Stimulated activated CD4-positive, alpha-beta T cell treated with anti-CD3 and anti-CD28 coated beads, Interleukin-4, amount 100 ng/mL, for 4 hours (primary cell): ENCODE results near the gene SPAG9.
"Not testable (repeated sequence)": the region's sequence is repeated elsewhere in the genome, so short reads cannot be mapped to it uniquely, and the experiment has no call there.

Experiments
- DNase-seq, 2 experiments: peaks; one replicate each; pipeline ENCODE4 v3.0.0-alpha.2; 2020

The SPAG9 gene

DNA sequence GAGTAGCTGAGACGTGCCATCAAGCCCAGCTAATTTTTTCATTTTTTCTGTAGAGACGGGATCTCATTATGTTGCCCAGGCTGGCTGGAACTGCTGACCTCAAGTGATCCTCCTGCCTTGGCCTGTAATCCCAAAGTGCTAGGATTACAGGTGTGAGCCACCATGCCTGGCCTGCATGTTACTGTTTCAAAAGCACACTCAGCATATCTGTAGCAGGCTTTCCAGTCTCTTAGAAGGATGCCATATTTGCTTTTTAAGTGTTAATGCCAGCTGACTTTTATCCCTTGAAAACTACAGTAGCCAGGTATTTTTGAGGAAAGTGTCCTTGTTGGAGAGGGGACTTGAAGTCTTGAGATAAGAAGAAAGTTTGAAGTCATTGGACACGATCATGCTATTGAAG lies 15.3 kb upstream of the SPAG9 start:
- DNase-seq, result no peak

DNA sequence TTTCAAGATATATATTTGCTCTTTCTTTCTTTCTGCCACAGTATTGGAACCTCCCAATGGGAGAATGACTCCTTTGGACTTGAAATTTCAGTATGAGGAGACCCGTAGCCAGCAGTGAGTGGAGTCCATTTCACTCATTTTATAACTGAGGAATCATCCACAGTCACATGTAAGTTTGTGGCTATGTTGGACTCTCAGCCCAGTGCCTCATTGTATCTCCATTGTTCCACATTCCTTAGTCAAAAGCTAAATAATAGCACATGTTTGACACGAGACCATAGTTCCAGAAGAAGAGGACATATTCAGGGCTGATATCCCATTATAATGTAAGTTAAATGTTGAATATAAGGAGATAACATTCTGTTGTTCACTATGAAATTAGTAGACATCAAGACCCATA lies 12.7 kb upstream of the SPAG9 start:
- no peak for DNase-seq

DNA sequence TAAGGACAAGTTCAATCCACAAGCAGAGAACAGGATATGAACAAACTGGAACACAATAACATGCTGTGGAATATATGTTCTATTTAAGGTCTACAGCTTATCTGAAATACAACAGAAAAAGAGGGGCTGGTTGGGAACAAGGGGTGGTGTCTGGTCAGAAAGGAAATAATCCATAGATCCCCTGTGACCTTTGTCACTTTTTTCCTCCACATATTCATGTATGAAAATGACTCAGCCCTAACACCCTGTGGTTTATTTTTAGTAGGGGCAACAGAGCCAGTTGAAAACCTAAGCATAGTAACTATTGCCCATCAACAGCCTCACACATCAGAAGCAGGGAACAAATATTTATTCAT lies 12.3 kb upstream of the SPAG9 start:
- DNase-seq, result no peak

DNA sequence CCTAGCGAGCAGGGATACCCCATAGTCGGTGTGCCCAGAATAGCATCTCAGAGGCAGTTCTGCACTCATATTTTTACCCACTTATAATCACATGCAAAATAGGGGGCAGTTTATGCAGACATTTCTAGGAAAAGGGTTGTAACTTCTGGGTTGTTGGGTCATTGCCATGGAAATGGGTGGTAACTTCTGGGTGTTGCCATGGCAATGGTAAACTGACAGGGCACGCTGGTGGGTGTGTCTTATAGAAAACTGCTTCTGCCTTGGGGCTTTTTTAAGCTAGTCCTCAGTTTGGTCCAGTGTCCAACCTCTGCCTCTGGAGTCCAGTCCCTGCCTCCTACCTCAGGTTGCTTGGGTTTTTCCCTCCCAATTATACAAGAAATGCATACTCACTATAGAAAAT lies 7.4 kb upstream of the SPAG9 start:
- DNase-seq, result no peak

DNA sequence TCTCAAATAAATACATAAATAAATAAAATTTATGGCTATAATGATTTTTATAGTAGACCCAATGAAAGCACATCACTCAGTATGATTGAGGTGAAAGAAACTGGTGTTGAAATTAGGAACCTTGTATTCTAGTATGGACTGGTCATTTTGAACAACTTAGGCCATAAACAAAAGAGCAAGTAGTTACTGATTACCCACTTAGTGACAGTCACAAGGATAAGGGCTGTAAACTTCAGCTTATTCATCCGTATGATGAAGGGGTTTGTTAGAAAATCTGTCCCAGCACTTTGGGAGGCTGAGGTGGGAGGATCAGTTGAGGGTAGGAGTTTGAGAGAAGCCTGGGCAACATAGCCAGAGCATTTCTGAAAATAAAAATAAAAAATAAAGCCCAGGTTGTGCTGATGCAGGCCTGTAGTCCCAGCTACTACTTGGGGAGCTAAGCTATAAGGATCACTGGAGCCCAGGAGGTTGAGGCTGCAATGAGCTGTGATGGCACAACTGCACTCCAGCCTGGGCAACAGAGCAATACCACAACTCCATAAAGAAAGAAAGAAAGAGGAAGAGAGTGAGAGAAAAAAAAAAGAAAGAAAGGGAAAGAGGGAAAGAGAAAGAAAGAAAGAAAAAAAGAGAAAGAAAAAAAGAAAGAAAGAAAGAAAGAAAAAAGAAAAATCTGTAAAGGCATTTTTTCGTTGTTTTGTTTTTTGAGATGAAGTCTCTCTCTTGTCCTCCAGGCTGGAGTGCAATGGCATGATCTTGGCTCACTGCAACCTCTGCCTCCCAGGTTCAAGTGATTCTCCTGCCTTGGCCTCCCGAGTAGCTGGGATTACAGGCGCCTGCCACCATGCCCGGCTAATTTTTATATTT lies 4.2 kb upstream of the SPAG9 start:
- no peak for DNase-seq

DNA sequence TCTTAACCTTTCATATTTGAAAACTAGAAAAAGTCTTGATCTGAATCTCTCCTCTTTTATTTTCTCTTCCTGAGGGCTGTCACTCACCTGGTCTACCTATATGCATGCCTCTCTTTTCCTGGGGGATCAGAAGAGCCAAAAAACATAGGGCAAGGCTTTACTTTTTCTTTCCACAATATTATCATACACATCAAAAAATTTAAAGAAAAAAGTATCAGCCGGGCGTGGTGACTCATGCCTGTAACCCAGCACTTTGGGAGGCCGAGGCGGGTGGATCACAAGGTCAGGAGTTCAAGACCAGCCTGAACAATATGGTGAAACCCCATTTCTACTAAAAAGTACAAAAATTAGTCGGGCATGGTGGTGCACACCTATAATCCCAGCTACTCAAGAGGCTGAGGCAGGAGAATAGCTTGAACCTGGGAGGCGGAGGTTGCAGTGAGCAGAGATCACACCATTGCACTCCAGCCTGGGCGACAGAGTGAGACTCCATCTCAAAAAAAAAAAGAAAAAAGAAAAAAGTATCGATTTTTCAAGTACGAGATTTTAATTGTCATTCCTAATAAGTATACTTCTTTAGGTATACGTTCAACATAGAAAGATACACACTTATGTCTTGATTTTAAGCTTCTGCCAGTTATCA lies 1.9 kb upstream of the SPAG9 start:
- DNase-seq, result peak in 1 of 2 experiments; percentile 10

DNA sequence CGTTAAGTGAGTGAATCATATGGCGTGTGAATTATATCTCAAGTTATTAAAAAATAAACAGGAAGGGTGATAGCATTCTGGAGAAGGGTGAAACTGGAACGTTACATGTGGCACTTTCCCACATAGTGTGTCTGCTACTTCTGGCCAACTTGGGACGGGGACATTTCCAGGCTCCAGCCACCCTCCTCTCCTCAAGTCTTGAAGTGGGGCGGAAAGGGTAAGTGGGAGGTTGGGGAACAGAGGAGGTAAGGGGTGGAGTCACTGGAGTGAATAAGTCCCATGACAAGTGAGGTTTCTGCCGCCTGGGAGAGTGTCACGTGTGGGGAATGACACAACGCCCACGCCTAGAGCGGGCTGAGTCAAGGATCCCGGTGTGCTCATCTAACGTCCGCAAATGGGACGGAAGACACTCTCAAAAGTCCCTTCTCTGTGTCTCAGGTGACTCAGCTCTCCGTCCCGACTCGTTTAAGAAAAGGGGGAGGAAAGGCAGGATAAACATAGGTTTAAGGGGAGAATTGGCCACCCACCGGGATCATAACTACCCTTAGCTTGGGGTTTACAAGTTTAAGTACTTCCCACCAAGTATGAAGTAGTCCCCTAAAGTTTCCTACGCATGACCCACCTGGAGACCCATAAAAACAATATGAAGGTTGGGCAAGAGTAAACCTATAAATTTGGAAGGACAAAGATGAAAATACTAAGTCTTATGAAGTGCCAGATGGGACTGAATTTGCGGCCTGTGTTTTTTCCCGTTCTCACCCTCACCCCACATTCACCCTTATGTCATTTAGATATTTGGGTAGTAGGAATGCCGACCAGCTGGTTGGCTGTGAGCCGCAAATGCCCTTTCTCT lies 1.2 kb upstream of the SPAG9 start:
- peak; percentile 85 to 94 for DNase-seq

DNA sequence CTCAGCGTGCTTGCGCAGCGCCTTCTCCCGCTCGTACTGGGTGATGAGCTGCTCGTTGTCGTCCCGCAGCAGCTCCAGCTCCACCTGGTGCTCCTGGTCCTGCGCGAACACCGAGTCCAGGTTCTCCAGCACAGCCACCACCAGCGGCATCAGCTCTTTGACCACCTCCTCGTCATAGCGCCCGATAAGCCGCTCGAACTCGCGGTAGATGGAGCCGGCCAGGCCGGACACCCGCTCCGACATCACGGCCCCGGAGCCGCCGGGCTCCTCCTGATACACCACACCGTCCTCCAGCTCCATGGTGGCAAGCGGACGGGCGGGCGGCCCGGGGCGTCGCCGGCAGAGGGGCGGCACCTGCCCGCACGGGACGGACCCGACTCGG lies 320 bp downstream of the SPAG9 start:
- DNase-seq, result peak; percentile 41 to 45

DNA sequence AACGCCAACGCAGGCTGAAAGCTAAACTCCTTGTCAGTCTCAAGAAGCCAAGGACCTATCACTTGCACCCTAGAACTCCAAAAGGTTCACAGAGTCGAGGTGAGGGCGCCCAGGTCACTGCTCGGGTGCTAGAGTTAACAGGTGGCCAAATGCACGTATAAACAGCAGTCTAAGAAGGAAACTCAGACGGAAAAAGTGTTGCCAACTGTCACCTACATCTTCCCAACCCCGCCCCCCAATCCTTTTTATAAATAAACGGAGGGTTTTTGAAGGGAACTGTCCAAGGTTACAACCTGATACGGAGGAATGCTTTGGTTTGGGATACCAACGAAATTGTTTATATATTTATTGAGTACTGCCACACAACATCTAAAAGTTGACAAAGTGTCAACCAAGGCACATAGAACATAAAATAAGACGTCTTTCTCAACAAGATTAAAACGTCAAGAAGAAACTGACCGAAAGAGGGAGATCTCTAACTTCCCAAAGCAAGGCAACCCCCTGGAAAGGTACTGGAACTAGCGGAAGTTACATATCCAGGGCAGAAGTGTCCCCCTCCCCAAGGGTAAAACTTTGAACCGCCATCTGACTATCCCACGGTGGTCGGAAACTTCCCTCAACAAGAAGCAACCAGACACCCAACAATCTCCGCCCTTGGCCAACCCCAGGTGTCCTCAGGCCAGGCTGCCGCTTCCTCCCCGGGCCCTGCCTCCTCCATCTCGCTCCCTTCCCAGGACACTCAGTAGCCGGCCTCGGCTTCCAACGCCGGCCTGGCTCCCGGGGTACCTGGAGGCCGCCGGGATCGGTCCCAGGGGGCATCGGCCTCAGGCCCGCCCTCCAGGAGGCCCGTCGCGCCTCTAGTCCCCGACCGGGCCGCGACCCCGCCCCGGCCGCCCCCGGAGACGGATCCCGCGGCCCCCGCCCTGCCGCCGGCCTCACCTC lies 982 bp downstream of the SPAG9 start:
- DNase-seq, result peak; percentile 14 to 15

DNA sequence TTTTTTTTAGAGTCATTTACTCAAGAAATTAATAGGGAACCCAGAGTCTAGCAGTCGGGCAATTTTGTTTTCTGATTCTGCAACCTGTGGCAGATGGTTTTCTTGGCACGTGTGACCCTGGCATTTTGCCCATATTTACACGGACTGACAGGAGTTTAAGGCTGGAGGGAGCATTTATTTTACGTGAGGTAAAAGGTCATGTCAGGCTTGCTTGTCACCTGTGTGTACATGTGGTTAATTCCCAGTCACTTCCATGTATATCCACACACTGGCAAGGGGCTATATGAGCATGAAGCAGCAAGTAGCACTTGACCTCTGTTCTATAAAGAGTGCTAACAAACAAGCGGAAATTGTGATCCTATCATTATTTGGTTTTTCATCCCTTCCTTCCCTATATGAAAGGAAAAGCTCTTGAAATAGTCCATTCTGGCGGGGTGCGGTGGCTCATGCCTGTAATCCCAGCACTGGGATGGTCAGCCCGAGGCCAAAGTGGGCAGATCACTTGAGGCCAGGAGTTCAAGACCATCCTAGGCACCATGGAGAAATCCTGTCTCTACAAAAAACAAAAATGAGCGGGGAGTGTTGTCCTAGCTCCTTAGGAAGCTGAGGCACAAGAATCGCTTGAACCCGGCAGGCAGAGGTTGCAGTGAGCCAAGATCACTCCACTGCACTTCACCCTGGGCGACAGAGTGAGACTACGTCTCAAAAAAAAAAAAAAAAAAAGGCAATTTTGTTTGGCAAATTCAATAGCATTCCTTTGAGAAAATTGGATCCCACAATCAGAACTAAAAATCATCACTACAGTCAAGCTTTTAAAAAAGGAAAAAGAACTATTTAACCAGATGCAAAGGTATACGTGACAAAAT lies 2.1 kb downstream of the SPAG9 start:
- no peak for DNase-seq

DNA sequence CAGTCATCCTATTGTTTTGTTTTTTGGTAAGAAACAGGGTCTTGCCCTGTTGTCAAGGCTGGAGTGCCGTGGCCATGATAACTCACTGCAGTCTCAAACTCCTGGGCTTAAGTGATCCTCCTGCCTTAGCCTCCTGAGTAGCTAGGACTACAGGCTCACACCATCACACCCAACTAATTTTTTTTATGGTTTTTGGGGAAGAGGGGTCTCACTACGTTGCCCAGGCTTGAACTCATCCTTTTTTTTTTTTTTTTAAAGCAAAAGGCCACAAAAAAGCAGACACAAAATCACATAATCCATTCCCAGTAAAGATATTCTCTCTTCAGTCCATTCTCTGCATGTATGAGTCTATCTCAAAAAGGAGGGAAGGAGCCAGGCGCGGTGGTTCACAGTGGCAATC lies 5.5 kb downstream of the SPAG9 start:
- no peak for DNase-seq

DNA sequence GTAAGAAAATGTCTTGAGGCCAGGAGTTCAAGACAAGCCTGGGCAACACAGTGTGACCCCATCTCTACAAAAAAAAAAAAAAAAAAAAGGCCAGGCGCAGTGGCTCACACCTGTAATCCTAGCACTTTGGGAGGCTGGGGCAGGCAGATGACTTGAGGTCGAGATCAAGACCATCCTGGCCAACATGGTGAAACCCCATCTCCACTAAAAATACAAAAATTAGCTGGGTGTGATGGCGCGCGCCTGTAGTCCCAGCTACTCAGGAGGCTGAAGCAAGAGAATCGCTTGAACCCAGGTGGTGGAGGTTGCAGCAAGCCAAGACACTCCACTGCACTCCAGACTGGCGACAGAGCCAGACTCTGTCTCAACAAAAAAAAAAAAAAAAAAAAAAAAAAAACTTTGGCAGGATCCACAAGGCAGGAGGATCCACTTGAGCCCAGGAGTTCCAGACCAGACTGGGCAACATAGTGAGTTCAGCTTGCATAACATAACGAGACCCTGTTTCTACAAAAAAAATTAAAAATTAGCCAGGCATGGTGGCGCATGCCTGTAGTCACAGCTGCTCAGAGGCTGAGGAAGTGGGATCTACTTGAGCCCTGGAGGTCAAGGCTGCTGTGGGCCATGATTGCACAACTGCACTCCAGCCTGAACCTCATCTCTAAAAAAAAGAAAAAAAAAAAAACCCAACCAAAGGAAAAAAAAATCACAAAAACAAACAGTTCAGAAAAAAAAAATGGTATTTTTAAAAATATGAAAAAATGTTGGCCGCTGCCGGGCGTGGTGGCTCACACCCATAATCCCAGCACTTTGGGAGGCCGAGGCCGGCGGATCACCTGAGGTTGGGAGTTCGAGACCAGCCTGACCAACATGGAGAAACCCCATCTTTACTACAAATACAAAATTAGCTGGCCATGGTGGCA lies 8.1 kb downstream of the SPAG9 start:
- not testable (repeated sequence) for DNase-seq

DNA sequence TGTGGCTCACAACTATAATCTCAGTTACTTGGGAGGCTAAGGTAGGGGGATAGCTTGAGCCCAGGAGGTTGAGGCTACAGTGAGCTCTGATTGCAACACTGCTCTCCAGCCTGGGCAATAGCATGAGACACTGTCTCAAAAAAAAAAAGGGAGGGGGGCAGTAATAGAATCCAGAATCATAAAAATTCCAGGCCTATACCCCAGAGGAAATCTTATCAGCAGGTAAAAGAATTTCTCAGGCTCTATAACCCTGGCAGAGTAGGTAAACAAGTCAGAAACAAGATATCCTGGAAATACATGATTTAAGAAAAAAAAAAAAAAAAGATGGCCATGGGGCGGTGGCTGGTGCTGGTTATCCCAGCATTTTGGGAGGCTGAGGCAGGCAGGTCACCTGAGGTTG lies 12.9 kb downstream of the SPAG9 start:
- DNase-seq, result no peak

DNA sequence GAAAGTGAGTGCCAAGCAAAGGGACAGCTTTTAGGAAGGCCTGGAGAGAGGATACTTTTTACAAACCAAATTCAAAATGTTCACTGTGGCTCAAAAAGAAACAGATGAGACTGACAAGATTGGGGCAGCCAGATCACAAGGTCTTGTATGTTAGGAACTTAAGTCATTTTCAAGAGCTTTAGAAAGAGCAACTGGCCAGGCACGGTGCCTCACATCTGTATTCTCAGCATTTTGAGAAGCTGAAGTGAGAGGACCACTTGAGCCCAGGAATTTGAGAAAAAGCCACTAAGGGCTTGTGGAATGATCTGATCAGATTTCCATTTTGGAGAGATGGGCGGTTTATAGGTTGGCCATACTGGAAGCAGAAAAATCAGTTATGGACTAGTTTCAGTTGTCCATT lies 17.2 kb downstream of the SPAG9 start:
- DNase-seq, result no peak

DNA sequence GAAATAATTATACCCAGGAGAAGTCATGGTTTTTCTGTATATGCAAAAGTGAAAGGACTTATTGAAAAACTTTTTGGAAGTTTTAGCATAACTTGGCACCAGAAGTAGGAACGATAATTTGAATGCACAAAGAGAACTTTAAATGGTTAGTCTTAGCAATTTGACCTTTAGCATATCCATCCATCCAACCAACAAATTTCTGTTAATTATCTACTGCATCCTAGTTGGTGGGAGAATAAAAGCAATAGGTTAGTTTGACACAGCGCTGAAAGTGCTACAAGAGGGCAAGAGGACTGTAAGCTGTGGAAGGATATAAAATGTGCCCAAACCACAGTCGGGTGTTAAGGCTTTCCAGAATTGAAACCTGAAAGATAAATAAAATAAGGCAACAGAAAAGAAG lies 17.6 kb downstream of the SPAG9 start:
- DNase-seq, result no peak

DNA sequence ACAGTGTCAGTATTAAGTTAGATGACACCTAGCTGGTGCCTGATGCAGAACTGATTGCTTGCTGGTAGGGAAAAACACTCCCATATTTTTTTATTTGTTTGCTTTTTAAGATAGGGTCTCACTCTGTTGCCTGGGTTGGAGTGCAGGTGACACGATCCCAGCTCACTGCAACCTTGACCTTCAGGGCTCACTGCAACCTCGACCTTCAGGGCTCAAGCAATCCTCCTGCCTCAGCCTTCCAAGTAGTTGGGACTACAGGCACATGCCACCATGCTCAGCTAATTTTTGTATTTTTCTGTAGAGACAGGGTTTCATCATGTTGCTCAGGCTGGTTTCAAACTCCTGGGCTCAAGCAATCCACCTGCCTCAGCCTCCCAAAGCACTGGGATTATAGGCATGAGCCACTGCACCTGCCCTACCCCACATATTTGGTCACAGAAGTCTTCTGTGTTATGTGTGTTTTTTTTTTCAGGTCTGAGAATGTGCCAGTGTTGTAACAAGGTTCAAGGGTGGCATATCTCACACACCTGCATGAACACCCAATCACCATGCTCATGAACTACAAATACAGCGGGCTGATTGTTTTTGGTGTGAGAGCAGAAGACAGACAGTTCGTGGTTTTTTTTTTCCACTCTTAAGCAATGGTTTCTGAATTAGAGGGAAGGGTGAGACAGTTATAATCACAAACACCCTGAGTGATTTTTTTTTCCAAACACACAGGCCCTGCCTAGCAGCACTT lies 22.8 kb downstream of the SPAG9 start:
- no peak for DNase-seq

DNA sequence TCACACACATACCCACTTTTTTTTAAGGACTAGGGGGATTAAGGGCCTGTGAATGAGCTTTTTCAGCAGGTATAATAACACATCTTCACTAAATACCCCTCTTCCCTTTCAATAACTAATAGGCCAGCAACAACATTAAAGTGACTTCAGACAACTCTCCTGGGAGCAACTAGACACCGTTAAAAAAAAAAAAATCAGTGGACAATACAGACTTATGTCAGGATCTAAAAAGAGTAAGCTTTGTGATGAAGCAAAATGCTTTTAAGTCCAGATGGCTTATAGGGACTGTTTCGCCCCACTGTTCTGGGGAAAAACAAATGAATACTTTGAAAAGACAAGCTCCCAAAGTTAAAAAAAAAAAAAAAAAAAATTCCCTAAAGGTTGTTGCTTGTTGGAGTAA lies 29.0 kb downstream of the SPAG9 start:
- DNase-seq, result no peak

DNA sequence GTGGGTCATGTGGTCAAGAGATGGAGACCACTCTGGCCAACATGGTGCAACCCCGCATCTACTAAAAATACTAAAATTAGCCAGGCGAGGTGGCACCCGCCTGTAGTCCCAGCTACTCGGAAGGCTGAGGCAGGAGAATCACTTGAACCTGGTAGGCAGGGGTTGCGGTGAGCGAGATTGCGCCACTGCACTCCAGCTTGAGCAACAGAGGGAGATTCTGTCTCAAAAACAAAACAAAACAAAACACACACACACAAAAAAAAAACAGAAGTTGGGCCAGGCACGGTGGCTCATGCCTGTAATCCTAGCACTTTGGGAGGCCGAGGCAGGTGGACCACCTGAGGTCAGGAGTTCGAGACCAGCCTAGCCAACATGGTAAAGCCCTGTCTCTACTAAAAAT lies 31.8 kb downstream of the SPAG9 start:
- DNase-seq, result not testable (repeated sequence)

DNA sequence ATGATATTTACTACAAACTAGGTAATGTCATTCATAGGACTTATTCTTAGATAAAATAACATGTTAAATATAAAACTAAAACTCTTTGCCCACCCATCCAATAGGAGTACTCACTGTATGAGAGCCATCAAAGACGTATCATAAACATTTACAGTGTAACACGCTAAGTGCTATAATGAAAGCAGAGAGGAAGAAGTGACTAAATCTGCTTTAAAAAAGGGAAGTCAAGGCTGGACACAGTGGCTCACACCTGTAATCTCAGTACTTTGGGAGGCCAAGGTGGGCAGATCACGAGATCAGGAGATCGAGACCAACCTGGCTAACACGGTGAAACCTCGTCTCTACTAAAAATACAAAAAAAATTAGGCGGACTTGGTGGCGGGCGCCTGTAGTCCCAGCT lies 32.4 kb downstream of the SPAG9 start:
- no peak for DNase-seq
